ENCODE measurements around the gene ALK.

Gene ALK

GRCh38 chr2:29603341-29603740 is 318.0 kb downstream of the ALK start:
- TF ChIP-seq, protein P1, sequence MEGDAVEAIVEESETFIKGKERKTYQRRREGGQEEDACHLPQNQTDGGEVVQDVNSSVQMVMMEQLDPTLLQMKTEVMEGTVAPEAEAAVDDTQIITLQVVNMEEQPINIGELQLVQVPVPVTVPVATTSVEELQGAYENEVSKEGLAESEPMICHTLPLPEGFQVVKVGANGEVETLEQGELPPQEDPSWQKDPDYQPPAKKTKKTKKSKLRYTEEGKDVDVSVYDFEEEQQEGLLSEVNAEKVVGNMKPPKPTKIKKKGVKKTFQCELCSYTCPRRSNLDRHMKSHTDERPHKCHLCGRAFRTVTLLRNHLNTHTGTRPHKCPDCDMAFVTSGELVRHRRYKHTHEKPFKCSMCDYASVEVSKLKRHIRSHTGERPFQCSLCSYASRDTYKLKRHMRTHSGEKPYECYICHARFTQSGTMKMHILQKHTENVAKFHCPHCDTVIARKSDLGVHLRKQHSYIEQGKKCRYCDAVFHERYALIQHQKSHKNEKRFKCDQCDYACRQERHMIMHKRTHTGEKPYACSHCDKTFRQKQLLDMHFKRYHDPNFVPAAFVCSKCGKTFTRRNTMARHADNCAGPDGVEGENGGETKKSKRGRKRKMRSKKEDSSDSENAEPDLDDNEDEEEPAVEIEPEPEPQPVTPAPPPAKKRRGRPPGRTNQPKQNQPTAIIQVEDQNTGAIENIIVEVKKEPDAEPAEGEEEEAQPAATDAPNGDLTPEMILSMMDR (IDR thresholded peaks at IDR 0.05; ENCODE audit: control extremely low read depth, extremely low read depth, low read depth, missing control alignments), result no peak
- ChIA-PET POLR2A (no interaction called here), CTCF (interaction anchor here (1.4 kb wide), 1 partner anchor 10 kb away, joined by 4 read pairs; no protein-coding TSS in a partner anchor)
- no peak for DNase-seq (ENCODE audit: extremely low spot score)

DNA sequence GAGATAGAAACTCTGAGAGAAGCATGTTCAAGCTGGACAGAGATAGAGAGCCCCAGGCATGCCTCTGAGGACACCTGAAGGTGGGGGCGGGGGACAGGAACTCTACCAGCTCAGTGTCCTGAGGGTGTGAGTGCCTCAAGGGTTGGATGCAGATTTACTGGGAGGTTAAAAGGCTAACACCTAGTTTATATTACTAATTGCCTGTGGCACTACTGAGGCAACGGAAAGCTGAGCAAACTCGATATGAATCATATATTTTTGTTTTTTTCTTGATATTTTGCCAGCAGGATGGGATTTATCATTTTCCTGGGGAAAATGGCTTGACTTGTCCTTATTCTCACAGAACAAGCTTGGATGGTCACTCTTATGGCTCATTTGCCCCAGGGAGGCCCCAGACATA is 319.5 kb downstream of the ALK start:
- DNase-seq (ENCODE audit: extremely low spot score), result no peak
- ChIA-PET CTCF (no interaction called here), POLR2A (no interaction called here)
- TF ChIP-seq, protein P1 (IDR thresholded peaks at IDR 0.05; ENCODE audit: control extremely low read depth, extremely low read depth, low read depth, missing control alignments), result no peak

DNA sequence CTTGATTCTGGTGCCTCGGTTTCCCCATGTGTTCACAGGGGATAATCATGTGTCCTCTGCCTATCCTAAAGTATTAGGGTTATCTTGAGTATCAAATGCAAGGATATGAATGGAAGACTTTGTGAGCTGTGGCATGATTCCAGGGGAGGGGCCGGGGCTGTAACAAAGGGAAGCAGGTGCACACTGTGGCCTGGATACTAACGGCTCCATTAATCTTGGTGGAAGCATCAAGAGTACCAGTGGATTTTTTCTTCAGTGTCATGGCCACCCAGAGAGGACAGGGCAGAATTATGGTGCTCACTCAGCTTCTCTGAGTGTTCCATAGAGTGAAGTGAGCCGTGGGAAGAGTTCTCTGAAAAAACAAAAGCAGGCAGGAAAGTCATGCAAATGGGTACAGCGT is 320.1 kb downstream of the ALK start:
- TF ChIP-seq, protein P1 (IDR thresholded peaks at IDR 0.05; ENCODE audit: control extremely low read depth, extremely low read depth, low read depth, missing control alignments), result no peak
- DNase-seq (ENCODE audit: extremely low spot score), result no peak
- ChIA-PET POLR2A (no interaction called here), CTCF (interaction anchor here (1.2 kb wide), 1 partner anchor 14 kb away, joined by 4 read pairs; no protein-coding TSS in a partner anchor)

DNA sequence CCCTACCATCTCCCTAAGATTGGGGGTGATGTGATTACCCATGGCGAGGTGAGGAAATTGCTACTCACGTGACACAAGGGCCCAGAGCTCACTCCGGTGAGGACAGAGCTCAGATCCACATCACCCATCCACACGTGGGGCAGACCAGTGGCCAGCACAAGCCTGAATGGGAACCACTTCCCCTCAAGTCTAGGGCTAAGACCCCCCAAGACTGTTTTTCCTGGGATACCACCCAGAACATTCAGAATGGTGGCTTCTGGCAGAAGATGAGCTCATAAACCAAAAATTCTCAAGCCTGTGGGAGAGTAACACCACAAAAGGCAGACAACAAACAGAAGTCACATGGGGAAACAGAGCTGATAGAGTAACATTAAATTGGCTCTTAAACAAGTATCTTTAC is 321.4 kb downstream of the ALK start:
- POLR2A ChIA-PET, result no interaction called here
- CTCF ChIA-PET, result interaction anchor here (0.8 to 1.9 kb wide), 6 partner anchors 10 to 323 kb away, joined by 3 to 5 read pairs (median 4); no protein-coding TSS in a partner anchor
- TF ChIP-seq, protein P1 (IDR thresholded peaks at IDR 0.05; ENCODE audit: control extremely low read depth, extremely low read depth, low read depth, missing control alignments), result no peak
- DNase-seq (ENCODE audit: extremely low spot score), result no peak

GRCh38 chr2:29598978-29599377 is 322.4 kb downstream of the ALK start:
- ChIA-PET CTCF (interaction anchor here (0.8 to 1.9 kb wide), 4 partner anchors 9 to 22 kb away, joined by 3 to 5 read pairs (median 4); no protein-coding TSS in a partner anchor), POLR2A (no interaction called here)
- TF ChIP-seq, protein P1 (IDR thresholded peaks at IDR 0.05; ENCODE audit: control extremely low read depth, extremely low read depth, low read depth, missing control alignments), result no peak
- no peak for DNase-seq (ENCODE audit: extremely low spot score)

DNA sequence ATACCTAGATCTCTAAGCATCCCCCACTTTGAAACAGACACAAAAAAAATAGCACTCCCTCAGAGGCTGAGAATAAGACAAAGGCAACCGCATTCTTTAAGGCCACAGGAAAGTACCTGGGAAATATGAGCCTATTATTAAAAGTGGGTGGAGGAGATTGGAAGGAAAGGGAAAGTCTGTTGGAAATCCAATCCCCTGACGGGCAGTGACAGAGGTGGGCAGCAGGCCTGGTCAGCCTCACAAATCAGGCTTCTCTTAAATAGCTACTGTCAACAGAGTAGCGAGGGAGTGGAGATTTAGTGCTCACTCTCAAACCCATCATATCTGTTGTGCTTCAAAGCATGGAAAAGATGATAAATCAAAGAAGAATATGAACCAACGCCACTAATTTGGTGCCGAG is 324.4 kb downstream of the ALK start:
- TF ChIP-seq, protein P1 (IDR thresholded peaks at IDR 0.05; ENCODE audit: control extremely low read depth, extremely low read depth, low read depth, missing control alignments), result no peak
- CTCF ChIA-PET, result no interaction called here
- POLR2A ChIA-PET, result no interaction called here
- DNase-seq (ENCODE audit: extremely low spot score), result no peak

DNA sequence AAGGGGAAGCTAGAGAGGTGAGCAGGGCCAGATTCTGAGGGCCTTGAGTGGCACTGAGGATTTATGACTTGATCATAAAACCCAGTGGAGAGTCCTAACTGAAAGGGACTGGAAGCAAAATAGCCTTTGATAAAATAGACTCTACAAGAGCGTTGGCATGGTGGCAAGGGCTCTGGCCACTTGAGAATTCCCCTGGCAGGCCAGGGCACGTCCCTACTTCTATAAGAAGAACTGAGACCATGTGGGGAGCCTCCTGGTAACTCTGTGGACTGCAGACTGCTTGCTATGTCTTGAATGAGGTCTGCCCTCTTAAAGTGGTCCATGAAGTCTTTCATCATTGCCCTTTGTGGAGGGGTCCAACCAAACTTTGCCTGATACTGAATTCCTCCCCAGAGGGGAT is 324.8 kb downstream of the ALK start:
- POLR2A ChIA-PET, result no interaction called here
- TF ChIP-seq, protein P1 (IDR thresholded peaks at IDR 0.05; ENCODE audit: control extremely low read depth, extremely low read depth, low read depth, missing control alignments), result no peak
- DNase-seq (ENCODE audit: extremely low spot score), result no peak
- CTCF ChIA-PET, result no interaction called here

Data from GM10248 (cell line).